ENCODE data around the gene SAMD11. TPM values are rescaled to one million over a fixed set of nuclear protein-coding genes. Genes with fewer than 3 reads are reported as not detected.

Gene SAMD11
- total RNA-seq, 1 donor = 1.6 TPM

DNA sequence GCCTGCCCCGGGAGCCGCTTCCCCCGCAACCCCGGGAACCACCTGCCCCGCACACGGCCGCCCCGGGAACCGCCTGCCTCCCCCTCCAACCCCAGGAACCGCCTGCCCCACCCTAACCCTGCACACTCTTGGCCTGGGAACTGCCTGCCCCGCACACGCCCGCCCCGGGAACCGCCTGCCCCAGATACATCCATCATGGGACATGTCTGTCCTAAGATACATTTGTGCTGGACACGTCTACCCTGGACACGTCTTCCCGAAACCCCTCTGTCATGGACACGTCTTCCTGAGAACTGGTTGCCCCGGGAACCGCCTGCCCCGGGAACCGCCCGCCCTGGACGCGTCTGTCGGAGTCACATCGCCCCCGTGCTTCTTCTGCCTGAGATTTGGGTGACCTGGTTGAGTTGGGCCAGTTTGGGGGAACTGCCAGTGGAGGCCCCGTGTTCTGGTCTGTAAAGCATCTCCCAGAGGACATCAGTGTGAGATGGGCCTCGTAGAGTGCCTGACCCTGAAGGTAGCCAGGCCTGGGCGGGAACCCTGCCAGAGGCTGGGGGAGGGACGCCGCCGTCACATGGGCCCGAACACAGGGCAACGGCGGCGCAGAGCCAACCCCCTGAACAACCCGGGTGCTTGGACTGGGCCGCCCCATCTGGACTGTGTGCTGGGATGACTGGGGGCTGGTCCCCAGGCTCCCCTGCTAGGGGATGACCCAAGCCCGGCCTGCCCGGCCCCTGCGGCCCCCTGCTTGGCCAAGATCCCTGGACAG lies 54.5 kb downstream of the SAMD11 start:
- TF ChIP-seq, protein P1, sequence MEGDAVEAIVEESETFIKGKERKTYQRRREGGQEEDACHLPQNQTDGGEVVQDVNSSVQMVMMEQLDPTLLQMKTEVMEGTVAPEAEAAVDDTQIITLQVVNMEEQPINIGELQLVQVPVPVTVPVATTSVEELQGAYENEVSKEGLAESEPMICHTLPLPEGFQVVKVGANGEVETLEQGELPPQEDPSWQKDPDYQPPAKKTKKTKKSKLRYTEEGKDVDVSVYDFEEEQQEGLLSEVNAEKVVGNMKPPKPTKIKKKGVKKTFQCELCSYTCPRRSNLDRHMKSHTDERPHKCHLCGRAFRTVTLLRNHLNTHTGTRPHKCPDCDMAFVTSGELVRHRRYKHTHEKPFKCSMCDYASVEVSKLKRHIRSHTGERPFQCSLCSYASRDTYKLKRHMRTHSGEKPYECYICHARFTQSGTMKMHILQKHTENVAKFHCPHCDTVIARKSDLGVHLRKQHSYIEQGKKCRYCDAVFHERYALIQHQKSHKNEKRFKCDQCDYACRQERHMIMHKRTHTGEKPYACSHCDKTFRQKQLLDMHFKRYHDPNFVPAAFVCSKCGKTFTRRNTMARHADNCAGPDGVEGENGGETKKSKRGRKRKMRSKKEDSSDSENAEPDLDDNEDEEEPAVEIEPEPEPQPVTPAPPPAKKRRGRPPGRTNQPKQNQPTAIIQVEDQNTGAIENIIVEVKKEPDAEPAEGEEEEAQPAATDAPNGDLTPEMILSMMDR (IDR thresholded peaks at IDR 0.05; ENCODE audit: insufficient read depth, low read length) = no peak
- no peak overlapping the region for H3K4me3 ChIP-seq (ENCODE audit: low read depth, low read length)
- no peak for DNase-seq (ENCODE audit: low read depth)

- DNase-seq (ENCODE audit: low read depth) = no peak
- no peak overlapping the region for H3K4me3 ChIP-seq (ENCODE audit: low read depth, low read length)
- TF ChIP-seq, protein P1 (IDR thresholded peaks at IDR 0.05; ENCODE audit: insufficient read depth, low read length) = no peak
Observed at GRCh38 chr1:978835-979743, 55.4 kb downstream of the SAMD11 start.

- no peak overlapping the region for H3K4me3 ChIP-seq (ENCODE audit: low read depth, low read length)
- no peak for DNase-seq (ENCODE audit: low read depth)
- TF ChIP-seq, protein P1 (IDR thresholded peaks at IDR 0.05; ENCODE audit: insufficient read depth, low read length) = no peak
Observed at GRCh38 chr1:979744-980072, 56.0 kb downstream of the SAMD11 start.

DNA sequence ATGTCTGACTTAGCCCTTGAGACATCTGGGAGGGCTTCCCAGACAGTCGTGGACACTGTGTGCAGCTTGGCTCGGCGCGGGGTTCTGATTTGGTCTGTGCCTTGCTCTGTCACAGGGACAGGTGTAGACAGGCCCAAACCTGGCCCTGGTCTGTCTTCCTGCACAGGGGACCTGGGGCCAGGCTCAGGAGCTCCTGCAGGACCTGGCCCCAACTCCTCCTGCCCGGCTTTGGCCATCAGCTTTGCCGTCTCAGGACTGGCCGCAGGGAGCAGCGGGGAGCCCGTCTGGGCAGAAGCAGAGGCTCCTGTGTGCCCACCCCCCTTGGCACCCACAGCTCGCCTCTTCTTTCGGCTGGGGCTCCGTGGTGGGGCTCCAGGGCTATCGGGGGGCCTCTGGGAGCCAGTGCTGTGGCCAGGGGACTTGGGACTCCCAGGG lies 56.4 kb downstream of the SAMD11 start:
- DNase-seq (ENCODE audit: low read depth) = no peak
- no peak overlapping the region for H3K4me3 ChIP-seq (ENCODE audit: low read depth, low read length)
- TF ChIP-seq, protein P1 (IDR thresholded peaks at IDR 0.05; ENCODE audit: insufficient read depth, low read length) = no peak

- H3K4me3 ChIP-seq (ENCODE audit: low read depth, low read length) = no peak overlapping the region
- TF ChIP-seq, protein P1 (IDR thresholded peaks at IDR 0.05; ENCODE audit: insufficient read depth, low read length) = no peak
- no peak for DNase-seq (ENCODE audit: low read depth)
Observed at GRCh38 chr1:980602-981395, 57.1 kb downstream of the SAMD11 start.

- H3K4me3 ChIP-seq (ENCODE audit: low read depth, low read length) = no peak overlapping the region
- TF ChIP-seq, protein P1 (IDR thresholded peaks at IDR 0.05; ENCODE audit: insufficient read depth, low read length) = no peak
- DNase-seq (ENCODE audit: low read depth) = no peak
Observed at GRCh38 chr1:981491-981954, 57.8 kb downstream of the SAMD11 start.
